RKO (cell line): ENCODE data around the gene MRPS15.

Experiments
- DNase-seq: peaks from one replicate; pipeline ENCODE4 v3.0.0-alpha.2; 2016; ENCODE audit warnings: low spot score

Gene MRPS15

DNA sequence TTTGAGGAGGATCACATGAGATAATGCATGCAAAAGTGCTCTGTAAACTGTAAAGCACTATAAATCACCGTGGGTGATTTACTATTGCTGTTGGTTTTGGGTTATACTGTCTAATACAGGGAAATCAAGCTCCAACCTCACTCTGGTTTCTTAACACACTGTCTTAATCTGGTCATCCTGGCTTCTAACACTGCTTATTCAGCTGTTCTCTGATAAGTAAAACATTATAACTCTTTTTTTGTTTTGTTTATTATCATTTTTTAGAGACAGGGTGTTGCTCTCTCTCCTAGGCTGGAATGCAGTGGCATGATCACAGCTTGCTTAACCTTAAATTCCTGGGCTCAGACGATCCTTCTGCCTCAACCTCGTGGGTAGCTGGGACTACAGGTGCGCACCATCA, 44.6 kb downstream of the MRPS15 start:
- DNase-seq = no peak

DNA sequence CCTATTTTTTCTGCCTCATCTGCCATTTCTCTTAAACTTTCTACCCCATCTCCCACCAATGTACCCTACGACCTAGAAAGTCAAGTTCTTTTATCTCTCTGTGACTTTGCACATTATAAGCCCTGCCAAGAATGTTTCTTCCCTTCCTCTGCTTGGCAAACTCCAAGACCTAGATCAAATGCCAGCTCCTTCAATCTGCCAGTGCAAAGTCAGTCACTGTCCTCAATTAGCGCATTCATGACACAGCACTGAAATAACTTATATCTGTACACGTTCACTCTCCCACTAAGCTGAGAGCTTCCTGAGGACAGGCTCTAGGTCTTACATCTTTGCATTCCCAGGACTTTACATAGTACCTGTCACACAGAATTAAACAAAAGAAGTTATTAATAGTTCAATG, 45.0 kb downstream of the MRPS15 start:
- no peak for DNase-seq

DNA sequence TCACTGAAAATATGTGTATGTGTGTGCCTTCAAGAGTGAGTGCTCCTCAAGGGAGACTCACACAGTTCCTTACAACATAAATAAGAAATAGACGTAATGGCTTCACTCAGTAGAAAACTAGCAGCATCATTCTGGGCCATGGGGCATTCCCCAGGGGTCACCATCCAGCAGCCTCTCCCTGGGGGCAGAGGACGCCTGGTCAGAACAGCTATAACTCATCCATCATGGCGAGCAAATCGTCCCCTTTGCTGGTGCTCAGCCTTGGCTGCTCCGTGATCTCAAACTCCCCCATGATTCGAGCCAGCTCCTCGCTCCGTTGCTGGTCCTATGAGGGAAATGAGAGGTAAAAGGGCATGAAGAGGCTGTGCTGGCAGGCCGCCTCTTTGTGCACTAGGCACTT, 46.3 kb downstream of the MRPS15 start:
- DNase-seq = no peak

DNA sequence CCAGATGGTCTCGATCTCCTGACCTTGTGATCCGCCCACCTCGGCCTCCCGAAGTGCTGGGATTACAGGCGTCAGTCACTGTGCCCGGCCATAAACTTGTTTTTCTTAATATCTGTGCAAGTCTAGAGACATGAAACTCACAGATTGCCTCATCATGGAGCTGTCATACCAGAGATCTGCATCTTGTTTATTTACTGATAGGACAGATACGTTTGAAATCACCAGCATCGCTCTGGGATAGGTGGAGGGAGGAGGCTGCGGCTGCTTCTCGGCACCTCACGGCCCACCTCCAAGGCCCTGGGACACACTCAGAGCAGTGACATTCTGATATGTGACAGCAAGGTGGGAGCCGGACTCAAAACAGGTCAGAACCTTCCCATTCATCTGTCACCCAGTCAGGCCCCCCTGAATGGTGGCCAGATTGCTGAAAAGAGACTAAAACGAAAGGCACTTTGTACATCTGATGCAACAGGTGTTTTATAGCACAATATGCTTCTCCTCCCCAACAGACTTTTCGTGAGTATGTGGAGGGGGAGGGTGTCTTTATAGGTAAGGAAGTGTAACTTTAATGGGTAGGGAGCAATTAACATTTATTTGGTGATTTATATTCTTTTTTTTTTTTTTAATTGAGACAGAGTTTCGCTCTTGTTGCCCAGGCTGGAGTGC, 48.4 kb downstream of the MRPS15 start:
- no peak for DNase-seq

DNA sequence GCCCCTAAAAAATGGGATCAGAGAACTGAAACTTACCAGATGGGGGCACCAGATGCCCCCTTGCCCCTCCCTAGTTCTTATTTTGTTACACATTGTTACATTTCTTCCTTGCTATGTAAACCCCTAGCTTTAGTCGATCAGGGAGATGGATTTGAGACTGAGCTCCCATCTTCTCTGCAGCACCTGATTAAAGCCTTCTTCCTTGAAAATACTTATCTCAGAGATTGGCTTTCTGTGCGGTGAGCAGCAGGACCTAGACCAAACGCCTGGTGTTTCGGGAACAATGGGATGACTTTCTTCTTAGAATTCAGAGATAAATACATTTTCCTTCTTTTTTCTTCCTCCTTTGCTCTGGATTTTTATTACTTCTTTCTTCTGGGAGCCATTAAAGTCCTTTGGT, 49.8 kb downstream of the MRPS15 start:
- DNase-seq = no peak

DNA sequence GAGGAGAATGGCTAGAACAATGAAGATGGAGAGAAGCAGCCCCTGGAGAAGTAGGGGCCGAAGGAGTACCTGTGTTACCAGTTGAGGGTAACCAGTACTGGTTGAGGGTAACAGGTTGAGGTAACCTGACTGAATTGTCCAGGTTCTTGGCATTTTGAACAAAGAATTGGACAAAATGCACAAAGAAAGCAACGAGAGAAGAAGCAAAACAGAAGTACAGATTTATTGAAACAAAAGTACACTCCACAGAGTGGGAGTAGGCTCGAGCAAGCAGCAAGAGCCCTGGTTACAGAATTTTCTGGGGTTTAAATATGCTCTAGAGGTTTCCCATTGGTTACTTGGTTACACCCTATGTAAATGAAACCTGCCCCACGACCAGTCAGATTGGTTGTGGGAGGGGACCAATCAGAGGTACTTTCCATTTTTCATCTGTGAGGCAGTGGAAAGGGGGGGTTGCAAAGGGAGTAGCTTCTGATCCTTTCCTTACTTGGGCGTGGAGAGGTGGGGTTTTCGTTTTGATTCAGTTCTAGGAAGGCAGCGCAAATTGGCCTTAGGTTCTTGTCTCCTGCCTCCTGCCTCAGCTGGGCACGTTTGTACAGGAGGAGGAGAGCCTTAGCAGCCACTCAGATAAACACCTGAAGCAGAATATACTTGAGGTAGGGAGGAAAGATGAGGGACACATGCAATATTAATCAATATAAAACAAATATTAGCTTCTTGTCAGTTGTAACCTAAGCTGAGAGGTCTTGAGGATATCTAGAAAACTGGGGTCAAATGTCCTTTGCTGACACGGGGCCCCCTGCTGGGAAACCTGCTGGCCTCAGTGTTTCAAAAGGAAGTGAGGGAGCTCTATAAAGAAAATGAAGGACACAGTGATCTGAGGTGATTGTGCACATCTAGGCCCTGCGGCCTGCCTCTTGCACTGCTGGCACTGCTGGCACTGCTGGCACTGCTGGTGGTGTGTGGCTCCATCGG, 52.2 kb downstream of the MRPS15 start:
- peak; percentile 58 for DNase-seq

DNA sequence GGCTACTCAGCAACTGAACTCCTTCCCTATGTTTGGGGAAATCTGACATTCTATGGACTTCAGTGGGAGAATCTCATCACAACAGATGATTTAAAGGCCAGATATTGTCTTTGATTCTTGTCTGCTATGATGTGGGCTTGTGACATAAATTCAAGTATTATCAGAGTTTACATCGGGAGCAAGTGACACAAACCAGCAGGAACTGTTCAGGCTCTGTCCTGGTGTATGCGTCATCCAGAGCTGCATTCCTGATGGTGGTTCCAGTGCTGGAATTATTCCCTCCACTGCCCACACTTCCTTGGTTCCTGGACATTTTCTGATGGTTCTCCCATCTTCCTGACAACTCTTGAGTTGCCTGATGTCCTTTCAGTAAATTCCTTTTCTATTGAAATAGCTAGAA, 55.7 kb downstream of the MRPS15 start:
- no peak for DNase-seq

DNA sequence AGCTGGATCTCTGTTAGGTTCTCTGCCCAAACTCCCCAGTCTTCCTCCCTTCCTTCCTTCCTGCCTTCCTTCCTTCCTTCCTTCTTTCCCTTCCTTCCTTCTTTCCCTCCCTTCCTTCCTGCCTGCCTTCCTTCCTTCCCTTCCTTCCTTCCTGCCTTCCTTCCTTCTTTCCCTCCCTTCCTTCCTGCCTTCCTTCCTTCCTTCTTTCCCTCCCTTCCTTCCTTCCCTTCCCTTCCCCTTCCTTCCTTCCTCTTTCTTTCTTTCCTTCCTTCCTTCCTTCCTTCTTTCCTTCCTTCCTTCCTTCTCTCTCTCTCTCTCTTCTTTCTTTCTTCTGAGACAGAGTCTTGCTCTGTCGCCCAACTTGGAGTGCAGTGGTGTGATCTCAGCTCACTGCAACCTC, 57.7 kb downstream of the MRPS15 start:
- DNase-seq = no peak
